Activated CD4-positive, alpha-beta memory T cell treated with anti-CD3 and anti-CD28 coated beads for 36 hours (primary cell): ENCODE measurements around the gene IFIT2. TPM values are rescaled to one million over a fixed set of nuclear protein-coding genes. Genes with fewer than 3 reads are reported as not detected.

ENCODE experiments used
- total RNA-seq, 2 experiments: library from RNA; stranded (reverse); gene quantifications; one replicate each; pipeline ENCODE4 v1.2.3, GENCODE V29; 2021

IFIT2 gene
- total RNA-seq, 2 experiments from 2014 or later: 26.6 to 27.7 TPM

Other genes starting within 250 kb of the IFIT2 start
- under 1 TPM in 1 of 2 experiments, not detected in 1; 0.12 TPM for gene CH25H, start 94.7 kb upstream of the IFIT2 start, total RNA-seq
- 10 to 100 TPM; 22.7 to 23.8 TPM for gene LIPA, start 50.3 kb upstream of the IFIT2 start, total RNA-seq
- 10 to 100 TPM; 14.7 to 15.2 TPM for gene IFIT3, start 26.0 kb downstream of the IFIT2 start, total RNA-seq
- gene IFIT1B, start 76.0 kb downstream of the IFIT2 start, total RNA-seq: not detected
- gene IFIT1, start 90.6 kb downstream of the IFIT2 start, total RNA-seq: 1 to 10 TPM; 5.2 to 5.5 TPM
- 10 to 100 TPM; 10.1 to 10.9 TPM for gene IFIT5, start 112.5 kb downstream of the IFIT2 start, total RNA-seq
- not detected for gene SLC16A12, start 233.5 kb downstream of the IFIT2 start, total RNA-seq